Cardiac atrium fibroblast (primary cell): ENCODE results near the gene CALR3. TPM values are rescaled to one million over a fixed set of nuclear protein-coding genes. Genes with fewer than 3 reads are reported as not detected.

ENCODE experiments used
- total RNA-seq: library from RNA; depleted of rRNA; stranded (reverse); fragments of >200 nt; gene quantifications from 2 replicates; pipeline ENCODE4 v1.2.3, GENCODE V29; 2015

Gene CALR3, protein sequence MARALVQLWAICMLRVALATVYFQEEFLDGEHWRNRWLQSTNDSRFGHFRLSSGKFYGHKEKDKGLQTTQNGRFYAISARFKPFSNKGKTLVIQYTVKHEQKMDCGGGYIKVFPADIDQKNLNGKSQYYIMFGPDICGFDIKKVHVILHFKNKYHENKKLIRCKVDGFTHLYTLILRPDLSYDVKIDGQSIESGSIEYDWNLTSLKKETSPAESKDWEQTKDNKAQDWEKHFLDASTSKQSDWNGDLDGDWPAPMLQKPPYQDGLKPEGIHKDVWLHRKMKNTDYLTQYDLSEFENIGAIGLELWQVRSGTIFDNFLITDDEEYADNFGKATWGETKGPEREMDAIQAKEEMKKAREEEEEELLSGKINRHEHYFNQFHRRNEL
- not detected in 2 replicates for total RNA-seq

DNA sequence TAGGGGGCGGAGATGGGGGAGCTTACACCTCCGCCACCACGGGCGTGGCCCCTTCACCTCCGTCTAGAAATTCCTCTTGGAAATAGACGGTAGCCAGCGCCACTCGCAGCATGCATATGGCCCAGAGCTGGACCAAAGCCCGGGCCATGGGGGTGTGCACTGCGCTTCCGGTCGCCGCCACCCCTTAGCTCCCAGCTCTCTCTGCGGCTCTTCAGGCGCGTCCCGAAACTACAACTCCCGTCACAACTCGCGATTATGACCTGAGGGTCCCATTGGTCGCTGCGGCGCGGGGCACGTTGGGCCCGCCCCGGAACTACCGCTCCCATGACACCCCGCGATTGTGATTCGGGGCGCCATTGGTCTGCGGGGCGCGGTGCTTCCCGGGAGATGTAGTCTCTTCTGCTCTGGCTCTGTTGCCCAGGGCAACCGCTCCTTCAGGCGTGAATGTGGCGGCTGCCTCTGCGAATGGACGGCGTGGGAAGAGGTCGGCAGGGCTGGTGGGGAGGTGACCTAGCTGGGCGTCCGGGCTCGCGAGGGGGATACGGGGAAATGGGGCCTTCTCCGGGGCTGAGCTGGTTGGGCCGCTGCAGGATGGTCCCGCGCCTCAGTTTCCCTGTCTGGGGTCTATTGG, at the start of gene CALR3, which contains the start of gene C19orf44:
Gene CALR3, minus strand, starts transcription at position 186 of the 631 bp plus-strand sequence. Its CDS starts 38 bp downstream, at position 148.
Gene C19orf44, plus strand, starts transcription at position 413 of the 631 bp plus-strand sequence. CDS start 4,399 bp downstream, outside the sequence.

DNA sequence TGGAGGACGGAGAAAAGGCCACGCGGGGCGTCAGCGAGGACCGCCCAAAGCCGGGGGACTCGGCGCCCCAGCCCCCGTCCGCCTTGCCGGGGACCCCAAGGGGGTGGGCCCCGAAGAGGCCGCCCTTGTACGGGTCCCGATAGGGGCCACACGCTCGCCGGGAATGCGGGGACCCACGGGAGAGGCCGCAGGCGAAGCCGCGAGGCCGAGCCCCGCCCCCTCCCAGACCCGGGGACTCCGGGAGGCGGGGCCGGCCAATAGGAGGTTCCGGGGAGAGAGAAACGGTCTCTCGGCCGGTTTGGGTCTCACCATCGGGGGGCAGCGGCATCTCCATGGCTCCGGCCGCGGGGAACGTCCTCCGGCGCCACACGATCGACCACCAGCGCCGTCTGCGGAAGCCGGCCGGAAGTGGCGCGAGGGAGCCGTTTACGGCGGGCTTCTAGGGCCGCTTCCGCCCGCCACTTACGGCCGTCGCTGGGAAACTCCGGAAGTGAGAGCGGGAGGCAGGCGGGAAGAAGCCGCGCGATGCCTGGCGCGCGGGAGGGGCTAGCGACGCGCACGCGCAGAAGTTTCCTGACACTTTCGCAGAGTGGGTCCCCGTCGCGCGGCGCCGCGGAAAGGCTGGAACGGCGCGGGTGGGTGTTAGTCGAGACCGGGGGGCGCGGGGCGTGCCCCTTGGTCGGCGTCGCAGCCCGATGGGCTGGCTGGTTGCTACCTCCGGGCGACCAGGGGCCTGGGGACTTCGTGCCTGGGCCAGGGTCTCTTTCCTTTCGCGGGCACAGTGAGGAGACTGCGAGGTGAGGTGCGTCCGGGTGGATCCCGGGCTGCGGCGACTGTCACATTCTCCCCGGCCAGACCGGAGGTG, 46.3 kb upstream of the CALR3 start, which contains the start of gene CHERP:
Gene CHERP, minus strand, starts transcription at position 393 of the 865 bp plus-strand sequence. Its CDS starts 59 bp downstream, at position 334.

Other genes starting within 250 kb of the CALR3 start
- 11.8 and 33.9 TPM in 2 replicates for gene KLF2, start 171.3 kb downstream of the CALR3 start, total RNA-seq
- gene EPS15L1, start 24.2 kb downstream of the CALR3 start, total RNA-seq, result 6.1 and 10.7 TPM in 2 replicates
- 0.54 and 3.1 TPM in 2 replicates for gene C19orf44, start 227 bp upstream of the CALR3 start, total RNA-seq
- 3.4 and 4.5 TPM in 2 replicates for gene CHERP, start 46.3 kb upstream of the CALR3 start, total RNA-seq
- 44.4 and 48.8 TPM in 2 replicates for gene SLC35E1, start 76.2 kb upstream of the CALR3 start, total RNA-seq
- 6.5 and 11.4 TPM in 2 replicates for gene MED26, start 132.0 kb upstream of the CALR3 start, total RNA-seq
- 116 and 140 TPM in 2 replicates for gene SMIM7, start 164.0 kb upstream of the CALR3 start, total RNA-seq
- gene TMEM38A, start 165.0 kb upstream of the CALR3 start, total RNA-seq, result 0.97 and 5.1 TPM in 2 replicates
- not detected in 2 replicates for gene NWD1, start 223.7 kb upstream of the CALR3 start, total RNA-seq